Stimulated activated CD4-positive, alpha-beta T cell treated with anti-CD3 and anti-CD28 coated beads, Interleukin-1b, Interleukin-23, amount 100 ng/mL, for 48 hours (primary cell): ENCODE data around the gene CSNK1D.
"Not testable (repeated sequence)": the region's sequence is repeated elsewhere in the genome, so short reads cannot be mapped to it uniquely, and the experiment has no call there.

Source experiments
- DNase-seq: peaks from one replicate; pipeline ENCODE4 v3.0.0-alpha.2; 2020

Gene CSNK1D

GRCh38 chr17:82272495-82273326 lies 789 bp downstream of the CSNK1D start:
- DNase-seq, result peak; percentile 43

GRCh38 chr17:82271401-82271800 lies 2.1 kb downstream of the CSNK1D start:
- DNase-seq, result no peak

GRCh38 chr17:82270651-82271050 lies 2.8 kb downstream of the CSNK1D start:
- DNase-seq, result no peak

- DNase-seq, result no peak
These were observed 3.5 kb downstream of the CSNK1D start for GRCh38 chr17:82269882-82270500.

- no peak for DNase-seq
These were observed 4.2 kb downstream of the CSNK1D start for GRCh38 chr17:82269138-82269881.

GRCh38 chr17:82267575-82268379 lies 5.7 kb downstream of the CSNK1D start:
- peak; percentile 53 for DNase-seq

- no peak for DNase-seq
These were observed 7.4 kb downstream of the CSNK1D start for GRCh38 chr17:82266142-82266541.

GRCh38 chr17:82263641-82264040 lies 9.9 kb downstream of the CSNK1D start:
- DNase-seq, result no peak

GRCh38 chr17:82262344-82262743 lies 11.2 kb downstream of the CSNK1D start:
- no peak for DNase-seq

- DNase-seq, result not testable (repeated sequence)
These were observed 13.2 kb downstream of the CSNK1D start for GRCh38 chr17:82259972-82260961.

- no peak for DNase-seq
These were observed 14.9 kb downstream of the CSNK1D start for GRCh38 chr17:82258555-82258954.

- DNase-seq, result peak; percentile 61
These were observed 16.0 kb downstream of the CSNK1D start for GRCh38 chr17:82257473-82257872.

GRCh38 chr17:82256242-82256885 lies 17.1 kb downstream of the CSNK1D start:
- no peak for DNase-seq

GRCh38 chr17:82255402-82255972 lies 18.0 kb downstream of the CSNK1D start:
- no peak for DNase-seq

- not testable (repeated sequence) for DNase-seq
These were observed 18.8 kb downstream of the CSNK1D start for GRCh38 chr17:82254746-82255145.

GRCh38 chr17:82254096-82254495 lies 19.4 kb downstream of the CSNK1D start:
- not testable (repeated sequence) for DNase-seq

GRCh38 chr17:82253179-82253544 lies 20.3 kb downstream of the CSNK1D start:
- no peak for DNase-seq

- no peak for DNase-seq
These were observed 20.9 kb downstream of the CSNK1D start for GRCh38 chr17:82252511-82253178.

GRCh38 chr17:82250868-82251500 lies 22.5 kb downstream of the CSNK1D start:
- DNase-seq, result no peak
